Endothelial cell of umbilical vein (primary cell): Measurements from ENCODE around the gene CHIT1. TPM values are rescaled to one million over a fixed set of nuclear protein-coding genes. Genes with fewer than 3 reads are reported as not detected.

Experiments used
- BruUV-seq: library from RNA; stranded (reverse); fragments of 400-500 nt; replicated peaks from 2 replicates; lab custom pipeline; 2021; lab: Mats Ljungman, UMichigan
- CTCF ChIA-PET: fragments of 300-600, 350-600 bp; sonication (Branson Sonifier 250); formaldehyde crosslinking; loops from one replicate; lab custom pipeline; 2021; ENCODE audit warnings: antibody characterized with exemption, inconsistent platforms; lab: Charles Lee
- POLR2A ChIA-PET: fragments of 300-600, 350-600 bp; sonication (Branson Sonifier 250); formaldehyde crosslinking; loops from one replicate; lab custom pipeline; 2021; ENCODE audit warnings: antibody characterized with exemption, inconsistent platforms; lab: Charles Lee
- DNase-seq: peaks from one replicate; pipeline ENCODE4 v3.0.0-alpha.2; 2011; ENCODE audit warnings: low read depth, low spot score
- FAIRE-seq: peaks from 2 replicates; lab custom pipeline; 2011; peaks lifted over from hg19 to GRCh38; lab: Jason Lieb, UNC
- H2AFZ ChIP-seq: 2 replicates; pipeline ENCODE4 v1.6.0; 2012; ENCODE audit warnings: low read depth, low read length, control low read depth, inconsistent platforms
- H3K27ac ChIP-seq: 2 replicates; pipeline ENCODE4 v1.5.1; 2011; ENCODE audit warnings: low read depth, mild to moderate bottlenecking, control low read depth, low read length, moderate library complexity; ENCODE audit not compliant: insufficient read depth
- H3K27me3 ChIP-seq, 2 experiments: 2 replicates each; pipeline versions ENCODE4 v1.6.0 to v1.6.1; 2011; ENCODE audit warnings: low read length in 2 of 2, mixed read lengths in 1 of 2; ENCODE audit not compliant: control insufficient read depth in 2 of 2, insufficient read depth in 2 of 2
- H3K36me3 ChIP-seq, 2 experiments: 2 replicates in 1 of 2; 3 replicates in 1 of 2; pipeline ENCODE4 v1.5.1; 2011; ENCODE audit warnings: low read length in 2 of 2, mild to moderate bottlenecking in 1 of 2, moderate library complexity in 1 of 2; ENCODE audit not compliant: control insufficient read depth in 2 of 2, insufficient read depth in 2 of 2; ENCODE audit errors: extremely low read depth in 1 of 2
- H3K4me1 ChIP-seq: 3 replicates; pipeline ENCODE4 v1.5.1; 2011; ENCODE audit warnings: mild to moderate bottlenecking, low read length; ENCODE audit not compliant: control insufficient read depth, insufficient read depth; ENCODE audit errors: extremely low read depth
- H3K4me2 ChIP-seq: 2 replicates; pipeline ENCODE4 v1.6.1; 2011; ENCODE audit warnings: low read length, control low read depth, mixed read lengths; ENCODE audit not compliant: insufficient read depth
- H3K4me3 ChIP-seq, 3 experiments: fragments of 200-600 bp in 1 of 3; sonication (generic), shearing (Covaris generic) in 1 of 3; replicated peaks in 1 of 3; 2 replicates each; pipeline ENCODE4 v1.5.1; 2011 to 2016; ENCODE audit warnings: control low read depth in 3 of 3, low read length in 3 of 3, mild to moderate bottlenecking in 2 of 3, inconsistent platforms in 1 of 3, low read depth in 1 of 3, moderate library complexity in 1 of 3; ENCODE audit not compliant: insufficient read depth in 1 of 3
- H3K79me2 ChIP-seq: 2 replicates; pipeline ENCODE4 v1.6.0; 2012; ENCODE audit warnings: low read length, inconsistent platforms; ENCODE audit not compliant: control insufficient read depth, insufficient read depth
- H3K9ac ChIP-seq: replicated peaks from 2 replicates; pipeline ENCODE3; 2011; ENCODE audit warnings: low read length, control low read depth; ENCODE audit not compliant: insufficient read depth; ENCODE audit errors: extremely low read depth
- H3K9me1 ChIP-seq: replicated peaks from 3 replicates; pipeline ENCODE4 v1.6.0; 2011; ENCODE audit warnings: mild to moderate bottlenecking, low read length; ENCODE audit not compliant: control insufficient read depth, insufficient read depth; ENCODE audit errors: extremely low read depth
- H3K9me3 ChIP-seq: replicated peaks from 2 replicates; pipeline ENCODE4 v1.5.1; 2012; ENCODE audit warnings: low read length, inconsistent platforms; ENCODE audit not compliant: control insufficient read depth, insufficient read depth
- H4K20me1 ChIP-seq: replicated peaks from 2 replicates; pipeline ENCODE3; 2011; ENCODE audit warnings: mild to moderate bottlenecking, low read length; ENCODE audit not compliant: control insufficient read depth, insufficient read depth; ENCODE audit errors: extremely low read depth
- EZH2 ChIP-seq: IDR thresholded peaks from 2 replicates; pipeline ENCODE4 v1.6.1; 2012; ENCODE audit warnings: borderline replicate concordance, low read depth, mild to moderate bottlenecking, moderate library complexity, low read length, inconsistent platforms; ENCODE audit not compliant: severe bottlenecking
- FOS ChIP-seq: IDR thresholded peaks from 2 replicates; pipeline ENCODE4 v1.6.1; 2011; ENCODE audit warnings: mild to moderate bottlenecking, low read length, moderate library complexity, borderline replicate concordance; ENCODE audit not compliant: insufficient read depth
- GATA2 ChIP-seq: IDR thresholded peaks from 2 replicates; pipeline ENCODE4 v1.7.0; 2011; ENCODE audit warnings: low read depth, mild to moderate bottlenecking, moderate library complexity, mixed read lengths, low read length; ENCODE audit not compliant: insufficient read length, insufficient read depth
- JUN ChIP-seq: IDR thresholded peaks from 2 replicates; pipeline ENCODE4 v1.6.1; 2011; ENCODE audit warnings: borderline replicate concordance, low read depth; ENCODE audit not compliant: insufficient read length, insufficient read depth
- MYC ChIP-seq: IDR thresholded peaks from one replicate; pipeline ENCODE4 v1.6.1; 2011; ENCODE audit warnings: mild to moderate bottlenecking, low read depth, low read length
- POLR2A ChIP-seq: IDR thresholded peaks from 2 replicates; pipeline ENCODE4 v1.6.1; 2012; ENCODE audit warnings: low read depth, mild to moderate bottlenecking, control low read depth, low read length
- POLR2AphosphoS5 ChIP-seq: IDR thresholded peaks from 2 replicates; pipeline ENCODE4 v1.6.1; 2012; ENCODE audit warnings: low read depth, mild to moderate bottlenecking, control low read depth, low read length, moderate library complexity; ENCODE audit not compliant: insufficient read depth
- dilution Hi-C: fragments of 300-500 bp; cut with MboI; formaldehyde crosslinking; loops from one replicate; pipeline ENCODE4 v1.15.0; 2019; ENCODE audit warnings: low sequenced_read_pairs; ENCODE audit not compliant: extremely low pct_ligation_motif_present
- intact Hi-C: fragments of 100-400 bp; cut with micrococcal nuclease; formaldehyde crosslinking; loops from one replicate; pipeline ENCODE4 v1.10.0; 2022
- polyA plus RNA-seq, 4 experiments: library from polyadenylated mRNA; depleted of rRNA in 3 of 4; stranded (reverse) in 3 of 4; unstranded in 1 of 4; fragments of >200 nt; gene quantifications; 2 replicates each; pipeline versions ENCODE4 v1.2.1 to v1.2.3, GENCODE V29; 2011 to 2012; ENCODE audit warnings: missing spikeins in 1 of 4
- total RNA-seq: library from RNA; stranded (reverse); gene quantifications from 2 replicates; pipeline ENCODE4 v1.2.3, GENCODE V29; 2021
- TF ChIP-seq, protein P1 (sequence below), 2 donors: IDR thresholded peaks; 1 replicate in 1 of 2; 2 replicates in 1 of 2; pipeline ENCODE4 v1.5.1; 2011; ENCODE audit warnings: low read length in 2 of 2, mild to moderate bottlenecking in 2 of 2, moderate library complexity in 2 of 2, control low read depth in 1 of 2, inconsistent platforms in 1 of 2, low read depth in 1 of 2; ENCODE audit not compliant: insufficient read depth in 1 of 2; ENCODE audit errors: extremely low read depth in 1 of 2
- TF ChIP-seq, protein P2 (sequence below): IDR thresholded peaks from 2 replicates; pipeline ENCODE4 v1.6.1; 2011; ENCODE audit not compliant: insufficient read depth, insufficient read length

The CHIT1 gene
- total and polyA plus RNA-seq, 2 donors (not counting 3 experiments of a cell fraction or from before 2014, with no cell fraction given) = not detected

DNA sequence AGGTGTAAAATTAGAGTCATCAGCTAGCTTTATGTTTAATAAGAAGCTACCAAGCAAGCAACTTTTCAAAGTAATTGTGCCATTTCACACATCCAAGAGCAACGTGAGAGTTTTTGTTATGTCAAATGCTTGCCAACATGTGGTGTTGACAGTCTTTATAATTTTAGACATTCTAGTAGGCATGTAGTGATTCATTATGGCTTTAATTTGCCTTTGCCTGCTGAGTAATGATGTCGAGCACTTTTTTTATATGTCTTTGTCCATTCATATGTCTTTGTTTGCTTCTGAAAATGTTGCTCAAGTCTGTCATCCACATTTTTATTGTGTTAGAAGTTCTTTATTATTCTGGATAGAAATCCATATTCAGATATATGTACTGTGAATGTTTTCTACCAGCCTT lies 21.4 kb upstream of the CHIT1 start:
- H3K9me3 ChIP-seq = no peaks in the 10 kb centered on the region
- no peak overlapping the region for H3K4me3 ChIP-seq
- BruUV-seq = no TSS peak
- no peaks in the 10 kb centered on the region for H3K4me1 ChIP-seq
- dilution Hi-C loops (no loop called here), intact Hi-C loops (no loop called here)
- TF ChIP-seq, protein P1, sequence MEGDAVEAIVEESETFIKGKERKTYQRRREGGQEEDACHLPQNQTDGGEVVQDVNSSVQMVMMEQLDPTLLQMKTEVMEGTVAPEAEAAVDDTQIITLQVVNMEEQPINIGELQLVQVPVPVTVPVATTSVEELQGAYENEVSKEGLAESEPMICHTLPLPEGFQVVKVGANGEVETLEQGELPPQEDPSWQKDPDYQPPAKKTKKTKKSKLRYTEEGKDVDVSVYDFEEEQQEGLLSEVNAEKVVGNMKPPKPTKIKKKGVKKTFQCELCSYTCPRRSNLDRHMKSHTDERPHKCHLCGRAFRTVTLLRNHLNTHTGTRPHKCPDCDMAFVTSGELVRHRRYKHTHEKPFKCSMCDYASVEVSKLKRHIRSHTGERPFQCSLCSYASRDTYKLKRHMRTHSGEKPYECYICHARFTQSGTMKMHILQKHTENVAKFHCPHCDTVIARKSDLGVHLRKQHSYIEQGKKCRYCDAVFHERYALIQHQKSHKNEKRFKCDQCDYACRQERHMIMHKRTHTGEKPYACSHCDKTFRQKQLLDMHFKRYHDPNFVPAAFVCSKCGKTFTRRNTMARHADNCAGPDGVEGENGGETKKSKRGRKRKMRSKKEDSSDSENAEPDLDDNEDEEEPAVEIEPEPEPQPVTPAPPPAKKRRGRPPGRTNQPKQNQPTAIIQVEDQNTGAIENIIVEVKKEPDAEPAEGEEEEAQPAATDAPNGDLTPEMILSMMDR (IDR thresholded peaks at IDR 0.05; ENCODE audit: extremely low read depth in 1 of 2, insufficient read depth in 1 of 2, low read depth in 1 of 2, low read length in 2 of 2) = no peak
- TF ChIP-seq GATA2 = no peak
- TF ChIP-seq FOS = no peak
- no peak for TF ChIP-seq EZH2
- TF ChIP-seq JUN = no peak
- TF ChIP-seq POLR2A = no peak
- no peak for TF ChIP-seq POLR2AphosphoS5
- TF ChIP-seq MYC = no peak
- TF ChIP-seq, protein P2, sequence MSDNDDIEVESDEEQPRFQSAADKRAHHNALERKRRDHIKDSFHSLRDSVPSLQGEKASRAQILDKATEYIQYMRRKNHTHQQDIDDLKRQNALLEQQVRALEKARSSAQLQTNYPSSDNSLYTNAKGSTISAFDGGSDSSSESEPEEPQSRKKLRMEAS = no peak
- POLR2A ChIA-PET = no interaction called here
- no peaks in the 10 kb centered on the region for H3K79me2 ChIP-seq
- no peak overlapping the region for H3K9ac ChIP-seq
- FAIRE-seq (no peak), DNase-seq (no peak)
- no peak overlapping the region for H3K27ac ChIP-seq
- CTCF ChIA-PET = interaction anchor here (1.3 to 1.9 kb wide), 2 partner anchors 16 to 18 kb away, joined by 4 to 12 read pairs; no protein-coding TSS in a partner anchor
- H3K4me2 ChIP-seq = no peak overlapping the region
- no peak overlapping the region for H2AFZ ChIP-seq
- H3K9me1 ChIP-seq = no peaks in the 10 kb centered on the region
- H3K27me3 ChIP-seq = peaks cover 13 to 35% of the 10 kb centered on the region in 2 experiments
- no peaks in the 10 kb centered on the region for H3K36me3 ChIP-seq
- H4K20me1 ChIP-seq = no peaks in the 10 kb centered on the region
